HG02852 (cell line): ENCODE results near the gene RNF113B.
A peak's percentile ranks its signal among the peaks of the same experiment; 100 is the strongest.

Experiments
- ATAC-seq: cut with Tn5 transposase; IDR thresholded peaks from one replicate; pipeline ENCODE4 v1.9.1; 2021; ENCODE audit warnings: mild to moderate bottlenecking, moderate library complexity; ENCODE audit not compliant: unreplicated experiment

RNF113B gene

DNA sequence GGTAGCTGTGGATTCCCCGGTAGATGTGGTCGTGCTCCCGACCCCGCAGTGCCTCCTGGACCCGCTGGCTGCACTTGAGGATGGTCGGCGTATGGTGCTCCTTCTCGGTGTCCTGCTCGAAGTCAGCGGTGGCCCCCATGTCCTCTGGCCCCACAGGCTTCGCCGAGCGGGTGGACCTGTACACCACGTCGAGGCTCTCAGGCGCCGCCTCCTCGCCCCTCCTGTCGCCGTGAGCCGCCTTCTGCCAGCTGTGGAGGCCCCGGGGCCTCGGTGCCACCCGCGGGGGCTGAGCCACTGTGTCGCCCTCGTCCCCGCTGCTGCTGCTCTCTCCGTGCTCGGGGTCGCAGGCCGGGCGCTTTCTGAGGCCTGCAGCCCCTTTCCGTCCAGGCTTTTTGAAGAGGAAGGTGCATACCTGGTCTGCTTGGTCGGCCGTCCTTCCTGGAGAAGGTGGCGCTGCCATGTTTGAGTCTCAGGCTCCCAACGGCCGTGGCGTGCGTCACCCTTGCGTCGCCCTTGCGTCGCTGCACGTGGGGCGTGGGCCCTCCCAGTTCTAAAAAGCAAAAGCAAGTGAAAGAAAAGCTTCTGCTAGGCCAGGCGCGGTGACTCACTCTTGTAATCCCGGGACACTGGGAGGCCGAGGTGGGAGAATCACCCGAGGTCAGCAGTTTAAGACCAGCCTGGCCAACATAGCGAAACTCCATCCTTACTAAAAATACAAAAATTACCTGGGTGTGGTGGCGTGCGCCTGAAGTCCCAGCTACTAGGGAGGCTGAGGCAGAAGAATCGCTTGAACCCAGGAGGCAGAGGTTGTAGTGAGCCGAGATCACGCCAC, at the start of gene RNF113B:
RNF113B (minus strand) TSS at position 493 of the 832 bp plus-strand sequence; CDS start at position 460, 33 bp downstream.
- no peak for ATAC-seq

DNA sequence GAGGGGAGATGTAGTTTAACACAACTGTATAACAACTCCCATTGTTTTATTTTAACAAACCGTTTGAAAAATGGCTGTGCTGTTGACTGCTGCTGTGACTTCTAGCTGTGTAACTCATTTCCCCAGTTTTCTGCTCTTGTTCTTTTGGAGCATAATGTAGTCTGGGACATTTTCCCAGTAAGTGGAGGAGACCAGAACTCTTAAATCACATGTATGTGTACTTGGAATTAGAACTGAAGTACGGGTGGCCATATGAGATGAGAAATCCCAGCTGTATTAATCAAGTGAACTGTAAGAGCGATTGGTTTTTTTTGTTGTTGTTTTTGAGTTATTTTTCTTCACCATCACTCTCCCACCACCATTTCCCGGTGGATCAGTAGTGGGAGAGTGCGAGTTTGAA, 49.4 kb upstream of the RNF113B start:
- no peak for ATAC-seq

DNA sequence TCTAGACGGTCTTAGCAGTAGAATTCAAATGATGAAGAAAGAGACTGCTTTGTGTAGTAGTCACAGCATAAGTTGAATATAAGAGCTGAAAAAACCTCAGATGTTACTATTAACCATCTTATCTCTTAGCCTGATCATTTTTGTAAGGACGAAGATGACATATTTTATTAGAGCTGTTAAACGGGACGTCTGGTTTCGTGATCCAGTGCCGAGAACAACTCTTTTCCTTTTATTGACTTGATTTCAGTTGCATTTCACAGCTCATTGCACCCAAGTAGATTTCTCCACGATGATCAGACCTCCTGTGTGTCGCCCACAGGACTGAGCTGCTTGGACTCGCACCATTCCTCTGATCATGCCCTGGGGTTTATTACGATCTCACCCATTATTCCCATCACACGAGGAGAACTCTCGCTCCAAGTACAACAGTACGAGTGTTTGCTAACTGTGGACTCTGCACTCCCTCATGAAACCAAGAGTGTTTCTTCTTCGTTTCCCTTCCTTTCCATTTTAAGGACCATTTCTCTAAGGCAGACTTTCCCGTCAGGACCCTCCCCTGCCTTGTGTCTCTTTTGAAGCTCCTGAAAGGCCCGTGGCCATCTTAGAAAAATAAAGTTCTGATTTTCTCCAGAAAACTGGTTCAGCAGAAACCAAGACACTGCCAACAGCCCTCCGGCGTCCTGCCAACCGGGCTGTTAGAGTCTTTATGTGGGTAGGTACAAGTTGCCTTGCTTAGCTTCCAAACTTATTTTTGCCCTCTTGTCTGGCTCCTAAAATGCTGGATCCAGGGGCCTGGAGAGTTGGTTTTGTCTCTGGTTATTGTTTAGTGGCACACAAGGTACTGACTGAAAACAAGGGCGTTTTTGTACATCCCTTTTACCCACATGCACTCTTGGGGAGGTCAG, 48.2 kb upstream of the RNF113B start:
- no peak for ATAC-seq

DNA sequence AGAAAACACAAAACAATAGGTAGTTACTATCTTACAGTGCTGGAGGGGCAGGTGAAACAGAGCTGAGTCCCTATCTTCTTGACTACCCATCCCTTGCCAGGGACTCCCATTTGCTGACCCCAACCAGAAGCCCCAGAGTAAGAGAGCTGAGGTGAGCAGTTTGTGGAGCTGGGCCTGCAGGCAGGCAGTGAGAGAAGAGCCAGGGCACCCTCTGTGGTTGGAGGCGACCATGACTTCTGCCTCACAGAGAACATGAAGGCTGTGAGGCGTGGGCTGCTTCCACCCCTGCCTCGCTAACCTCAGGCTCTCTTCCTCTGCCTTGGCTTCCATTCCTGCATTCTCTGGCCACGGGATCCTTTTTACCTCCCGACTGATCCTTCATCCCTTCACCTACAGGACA, 47.5 kb upstream of the RNF113B start:
- no peak for ATAC-seq

DNA sequence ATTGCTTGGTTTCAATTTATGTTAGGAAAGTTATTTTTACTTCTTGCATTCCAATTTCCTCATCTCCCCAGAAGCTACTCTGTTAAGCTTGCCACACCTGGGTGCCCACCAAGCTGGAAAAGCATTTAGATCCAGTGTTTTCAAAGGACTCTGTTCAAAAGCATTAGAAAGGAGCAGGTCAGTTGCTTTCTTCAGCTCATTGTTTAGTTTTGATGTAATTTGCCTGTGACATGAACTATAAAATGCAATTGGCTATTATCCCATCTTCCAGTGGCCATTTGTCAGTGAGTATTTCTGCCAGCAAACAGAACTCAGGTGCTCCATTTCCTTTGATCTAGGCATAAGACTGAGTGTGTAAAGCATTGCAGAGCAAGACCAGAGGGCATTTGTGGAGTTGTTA, 46.7 kb upstream of the RNF113B start:
- ATAC-seq = no peak

DNA sequence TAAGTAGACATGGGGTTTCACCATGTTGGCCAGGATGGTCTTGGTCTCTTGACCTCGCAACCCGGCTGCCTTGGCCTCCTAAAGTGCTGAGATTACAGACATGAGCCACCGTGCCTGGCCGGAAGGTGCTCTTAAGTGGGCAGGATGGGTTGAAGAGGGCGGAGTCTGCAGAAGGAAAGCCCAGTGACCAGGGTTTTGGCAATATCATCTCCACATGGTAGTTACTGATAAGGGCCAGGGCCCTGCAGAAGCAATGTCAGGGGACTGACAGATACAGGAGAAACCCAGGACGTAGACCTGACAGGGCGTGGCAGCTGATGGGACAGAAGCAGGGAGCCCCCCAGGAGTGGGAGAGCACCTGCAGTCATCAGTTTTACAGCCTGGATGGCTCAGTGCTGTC, 45.7 kb upstream of the RNF113B start:
- ATAC-seq = no peak

DNA sequence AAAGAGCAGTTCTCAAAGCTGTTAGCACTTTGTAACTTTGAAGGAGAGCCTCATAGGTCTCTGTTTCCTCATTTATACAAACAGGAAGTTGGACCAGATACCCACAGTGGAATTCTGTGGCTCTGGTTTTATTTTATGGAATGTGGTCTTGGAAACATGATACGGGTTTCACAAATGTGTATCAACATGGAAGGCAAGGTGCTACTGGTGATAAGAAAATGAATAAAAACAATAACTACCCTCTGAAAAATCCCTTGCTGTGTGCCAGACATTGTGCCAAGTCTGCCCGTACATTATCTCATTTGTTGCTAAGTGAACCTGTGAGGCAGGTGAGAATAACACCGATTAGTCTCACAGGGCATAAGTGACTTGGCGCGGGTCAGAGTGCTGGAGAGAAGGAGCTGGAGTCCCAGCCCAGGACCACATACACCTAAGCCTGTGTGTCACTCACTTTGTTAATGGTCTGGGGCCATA, 45.0 kb upstream of the RNF113B start:
- no peak for ATAC-seq

DNA sequence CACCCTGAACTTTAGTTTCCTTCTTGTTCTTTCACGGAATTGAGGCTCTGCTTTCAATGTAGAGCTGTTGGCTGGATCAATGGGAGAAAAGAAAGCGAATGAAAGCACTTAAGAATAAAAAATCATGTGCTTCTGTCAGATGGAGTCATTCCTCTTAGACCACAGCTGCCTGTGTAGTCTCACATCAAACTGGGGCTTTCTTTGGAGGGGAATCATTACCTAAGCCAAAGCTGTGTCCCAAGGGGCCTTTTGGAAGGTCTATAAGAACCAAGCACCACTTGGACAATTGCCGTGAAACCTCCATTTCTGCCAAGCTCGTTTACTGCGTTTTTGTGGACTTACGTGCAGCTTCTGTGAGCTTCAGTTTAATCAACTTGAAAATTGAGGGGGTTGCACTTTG, 44.2 kb upstream of the RNF113B start:
- no peak for ATAC-seq

DNA sequence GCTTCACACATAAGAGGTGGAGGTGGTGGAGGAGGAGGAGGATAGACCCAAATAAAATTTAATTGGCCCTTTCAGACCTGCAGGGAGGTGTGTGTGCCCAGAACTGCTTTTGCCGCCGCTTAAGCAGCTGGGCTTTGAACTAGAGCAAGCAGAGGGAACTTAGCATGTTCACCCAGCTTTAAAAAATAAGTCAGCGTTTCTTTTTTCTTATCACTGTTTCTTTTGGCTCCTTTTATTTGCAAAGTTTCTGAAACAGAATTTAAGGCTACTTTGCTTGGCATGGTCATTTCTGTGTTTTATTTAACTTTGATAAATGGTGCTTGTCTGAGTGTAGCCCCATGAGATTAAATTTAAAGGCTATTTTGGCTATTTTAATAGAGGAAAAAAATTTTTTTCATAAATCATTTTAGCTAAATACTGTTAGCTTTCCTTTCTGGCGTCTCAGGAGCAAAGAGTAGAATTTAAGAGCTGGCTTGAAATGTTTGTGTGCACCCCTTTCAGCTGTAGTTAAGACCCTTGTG, 43.3 kb upstream of the RNF113B start:
- no peak for ATAC-seq

DNA sequence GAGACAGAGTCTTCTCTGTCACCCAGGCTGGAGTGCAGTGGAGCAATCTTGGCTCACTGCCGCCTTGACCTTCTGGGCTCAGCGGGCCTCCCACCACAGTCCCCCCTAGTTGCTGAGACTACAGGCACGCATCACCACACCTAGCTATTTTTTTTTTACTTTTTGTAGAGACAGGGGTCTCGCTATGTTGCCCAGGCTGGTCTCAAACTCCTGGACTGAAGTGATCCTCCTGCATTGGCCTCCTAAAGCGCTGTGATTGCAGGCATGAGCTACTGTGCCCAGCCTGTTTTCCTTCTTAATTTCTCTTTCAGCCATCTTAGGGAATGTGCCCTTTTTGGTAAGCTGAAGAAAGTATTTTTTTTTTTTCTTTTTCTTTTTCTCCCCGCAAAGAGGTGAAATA, 42.6 kb upstream of the RNF113B start:
- ATAC-seq = no peak

DNA sequence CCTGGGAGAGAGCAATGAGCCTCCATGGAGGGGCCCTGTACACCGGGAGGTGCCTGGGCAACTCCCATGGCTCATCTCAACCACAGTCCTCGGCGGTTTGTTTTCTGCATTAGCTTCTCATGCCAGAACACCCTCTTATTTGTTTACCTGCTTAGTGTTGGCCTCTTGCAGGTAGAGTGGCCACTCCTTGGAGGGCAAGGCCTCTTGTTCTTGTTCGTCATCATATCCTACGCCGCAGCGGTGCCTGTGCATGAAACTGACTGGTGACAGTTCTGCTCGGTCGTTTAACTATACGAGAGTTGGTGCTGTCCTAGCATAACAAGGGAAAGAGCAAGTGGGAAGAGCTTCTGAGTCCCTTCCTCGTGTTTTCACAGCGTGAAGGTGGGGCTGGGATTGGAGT, 40.5 kb upstream of the RNF113B start:
- no peak for ATAC-seq

DNA sequence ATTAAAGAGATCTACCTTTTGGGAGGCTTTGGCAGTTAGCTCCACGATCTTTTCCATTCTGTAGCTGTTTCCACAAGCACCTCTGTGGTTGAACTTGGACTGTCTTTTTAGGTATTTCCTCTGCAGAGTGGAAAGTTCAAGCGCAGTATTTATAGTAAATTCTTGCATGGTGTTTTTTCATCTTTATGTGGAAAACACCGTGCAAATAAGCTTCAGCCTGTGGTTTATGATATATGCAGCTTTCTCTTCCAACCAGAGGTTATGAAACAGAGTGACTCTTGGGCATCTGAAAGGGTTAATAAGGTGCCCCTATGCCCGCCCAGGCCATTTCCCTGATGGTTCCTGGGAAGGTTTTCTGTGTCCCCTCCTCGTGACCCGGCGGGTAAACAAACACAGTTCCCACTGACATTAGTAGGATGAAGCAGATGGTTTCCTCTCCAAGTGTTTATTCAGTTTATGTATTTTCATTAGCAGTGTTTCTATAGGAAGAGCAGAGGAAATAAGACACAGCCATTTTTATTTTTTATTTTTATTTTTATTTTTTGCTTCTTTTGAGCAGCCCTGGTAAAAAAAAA, 39.7 kb upstream of the RNF113B start:
- ATAC-seq = peak; percentile 50

DNA sequence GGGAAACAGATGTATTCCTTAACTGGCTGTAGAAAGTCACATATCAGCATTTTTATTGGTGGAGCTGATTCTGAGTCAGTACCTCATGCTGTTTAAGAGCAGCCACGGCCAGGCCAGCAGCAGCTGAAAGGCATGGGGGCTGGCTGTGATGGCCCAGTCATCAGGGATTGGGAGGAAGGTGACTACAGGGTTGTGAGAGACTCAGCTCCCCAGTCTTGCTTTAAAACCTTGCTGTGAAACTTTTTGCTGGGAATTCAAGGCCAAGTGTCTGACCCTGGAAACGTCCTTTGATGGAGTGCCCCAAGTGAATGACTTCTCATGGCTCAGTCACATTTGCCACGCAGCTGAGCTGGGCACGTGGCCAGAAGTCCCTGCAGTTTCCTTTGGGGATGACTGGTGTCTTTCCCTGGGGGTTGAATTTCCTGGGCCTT, 39.1 kb upstream of the RNF113B start:
- no peak for ATAC-seq

DNA sequence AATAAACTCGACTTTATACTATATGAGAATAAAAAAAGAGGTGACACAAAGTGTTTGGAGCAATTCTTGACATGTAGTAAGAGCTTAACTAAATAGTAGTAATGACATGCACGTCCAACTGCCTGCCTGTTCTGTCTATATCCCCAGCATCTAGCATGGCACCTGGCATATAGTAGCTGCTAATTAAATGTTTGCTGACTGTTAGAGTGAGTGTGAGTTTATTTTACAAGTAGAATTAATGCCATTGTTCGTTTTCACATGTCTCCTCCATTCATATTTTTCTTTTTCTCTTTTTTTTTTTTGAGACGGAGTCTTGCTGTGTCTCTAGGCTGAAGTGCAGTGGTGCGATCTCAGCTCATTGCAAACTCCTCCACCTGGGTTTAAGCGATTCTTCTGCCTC, 38.4 kb upstream of the RNF113B start:
- ATAC-seq = no peak

DNA sequence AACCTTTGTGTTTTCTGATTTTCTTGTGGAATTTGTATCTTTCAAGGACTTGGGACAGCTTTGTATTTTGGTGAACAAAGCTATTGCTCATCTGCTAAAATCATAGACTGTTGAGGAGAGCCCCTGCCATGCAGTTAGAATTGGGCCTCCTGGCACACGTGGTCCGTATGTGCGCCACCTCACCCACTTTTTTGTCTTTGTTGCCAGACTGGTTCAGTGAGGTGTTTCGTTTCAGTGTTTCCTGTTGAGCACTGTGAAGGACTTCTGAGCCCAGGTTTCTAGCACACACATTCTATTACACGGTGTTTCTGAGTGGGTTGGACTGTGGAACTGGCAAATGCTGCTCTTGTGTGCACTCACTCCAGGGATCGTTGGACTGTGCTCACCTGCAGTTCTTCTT, 37.6 kb upstream of the RNF113B start:
- ATAC-seq = no peak

DNA sequence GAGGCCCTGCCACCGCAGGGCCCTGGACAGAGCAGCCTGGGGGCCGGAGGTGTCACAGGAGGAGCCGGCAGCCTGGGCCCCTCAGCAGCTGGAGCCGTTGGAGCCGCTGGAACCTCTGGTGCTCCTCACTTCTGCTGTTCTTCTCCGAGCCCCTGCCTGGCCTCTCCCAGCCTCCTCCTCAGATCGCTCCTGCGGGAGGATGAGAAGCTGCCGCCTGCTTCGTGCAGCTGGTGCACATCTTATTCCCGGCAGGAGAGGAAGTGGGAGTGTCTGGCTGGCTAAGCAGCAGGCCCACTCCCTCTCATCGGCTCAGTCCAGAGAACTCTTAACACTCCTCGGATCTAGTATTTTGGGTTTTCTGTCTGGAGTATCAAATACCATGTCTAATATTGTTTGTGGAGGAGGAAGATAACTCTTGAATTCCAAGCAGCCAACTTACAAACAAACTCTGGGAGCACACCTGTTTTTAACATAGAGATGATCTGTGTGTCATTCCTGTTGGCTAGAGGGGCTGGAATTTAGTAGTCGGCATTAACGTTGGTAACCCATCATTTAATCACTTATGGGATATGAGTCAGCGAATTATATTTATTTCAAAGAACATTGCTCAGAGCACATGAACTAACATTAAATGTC, 37.1 kb upstream of the RNF113B start:
- ATAC-seq = no peak

DNA sequence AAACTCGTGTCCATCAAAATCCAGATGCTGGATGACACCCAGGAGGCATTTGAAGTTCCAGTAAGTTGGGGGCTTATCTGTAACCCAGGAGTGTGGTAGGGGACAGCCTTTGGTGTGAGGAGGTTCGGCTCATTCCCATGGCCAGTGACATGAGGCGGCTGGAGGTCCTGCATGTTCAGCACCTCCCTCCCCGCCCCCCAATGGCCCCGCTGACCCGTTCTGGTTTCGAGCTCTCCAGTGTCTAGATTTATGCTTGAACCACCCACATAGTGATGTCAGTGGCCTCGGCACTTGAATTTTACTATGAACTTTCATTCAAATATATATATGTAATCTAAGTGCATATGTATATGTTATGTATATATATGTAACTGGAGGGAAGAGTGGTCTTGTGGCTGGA, 36.3 kb upstream of the RNF113B start:
- no peak for ATAC-seq

DNA sequence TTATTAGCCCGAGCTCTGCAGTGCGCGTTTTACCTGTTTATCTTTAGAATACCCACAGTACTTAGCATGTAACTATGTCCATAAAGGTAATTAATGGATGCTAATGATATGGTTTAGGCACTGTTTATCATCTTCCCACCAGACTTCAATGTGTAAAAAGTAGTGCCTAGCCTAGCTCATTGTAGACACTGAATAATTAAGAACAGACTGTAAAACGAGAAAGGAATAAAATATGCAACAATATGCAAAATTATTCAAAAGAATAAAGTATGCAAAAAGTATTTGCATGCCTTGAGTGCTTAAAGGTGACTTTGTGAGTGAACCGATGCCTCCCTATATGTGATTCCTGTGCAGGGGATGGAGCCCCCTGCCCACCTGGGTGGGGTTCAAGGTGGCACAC, 35.7 kb upstream of the RNF113B start:
- ATAC-seq = no peak

DNA sequence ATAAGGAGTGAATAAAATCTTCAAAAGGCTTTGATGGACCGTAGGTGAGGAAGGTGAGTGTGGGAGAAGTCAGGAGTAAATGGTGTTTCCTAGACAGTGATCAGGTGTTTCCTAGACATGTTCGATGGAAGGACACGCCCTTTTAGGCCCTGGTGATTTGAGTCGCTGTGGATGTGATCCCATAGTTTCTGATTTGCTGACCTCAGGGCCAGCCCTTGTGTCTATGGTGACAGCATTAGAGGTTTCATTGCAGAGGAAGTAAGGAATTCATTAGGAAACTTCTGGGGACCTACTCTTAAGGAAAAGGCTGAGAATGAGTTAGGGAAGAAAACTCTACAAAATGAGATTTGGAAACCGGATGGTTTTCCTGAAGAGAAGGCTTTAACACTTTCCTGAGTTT, 31.5 kb upstream of the RNF113B start:
- ATAC-seq = no peak

DNA sequence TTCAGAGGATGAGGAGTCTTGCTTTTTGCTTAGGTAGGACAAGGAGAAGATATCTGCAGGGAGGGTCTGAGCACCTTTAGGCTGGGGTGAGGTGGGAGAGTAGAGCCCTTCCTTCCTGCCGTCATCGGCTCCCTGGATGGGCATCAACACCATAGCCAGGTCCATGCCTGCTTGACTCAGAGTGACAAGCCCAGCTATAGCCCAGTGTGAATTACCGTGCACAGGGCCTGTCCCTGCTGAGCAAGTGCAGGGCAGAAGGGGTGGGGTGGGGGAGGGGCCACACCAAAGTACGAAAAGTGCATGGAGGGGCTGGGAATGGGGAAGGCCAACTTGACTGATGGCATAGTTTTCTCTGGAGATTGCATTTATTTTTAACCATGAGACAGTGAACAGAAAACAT, 30.3 kb upstream of the RNF113B start:
- no peak for ATAC-seq

DNA sequence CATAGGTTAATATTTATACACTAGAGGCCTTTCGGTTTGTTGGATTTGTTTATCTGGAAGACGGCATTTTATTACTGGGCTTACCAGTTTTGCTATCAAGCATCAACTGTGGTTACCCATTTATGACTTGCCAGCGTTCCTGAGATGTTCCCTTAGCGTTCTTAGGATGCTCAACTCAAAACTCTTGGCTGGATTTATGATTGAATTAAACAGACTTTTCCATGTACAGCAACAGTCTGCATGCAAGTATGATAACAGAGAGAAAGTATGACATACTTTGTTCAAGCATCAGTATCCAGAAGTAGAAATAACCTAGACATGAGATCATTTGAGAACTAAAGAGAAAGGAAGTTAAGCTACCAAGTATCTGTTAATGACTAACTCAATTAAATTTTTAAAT, 29.9 kb upstream of the RNF113B start:
- no peak for ATAC-seq
